Tongue (tissue), 2 donors: ENCODE measurements around the gene RTEL1. TPM values are rescaled to one million over a fixed set of nuclear protein-coding genes. Genes with fewer than 3 reads are reported as not detected.

Experiments
- DNase-seq: peaks from one replicate; pipeline ENCODE4 v3.0.0-alpha.2; 2015
- total RNA-seq: library from RNA; depleted of rRNA; stranded (reverse); fragments of >200 nt; gene quantifications from one replicate; pipeline ENCODE4 v1.2.3, GENCODE V29; 2014

The RTEL1 gene
- total RNA-seq, 1 donor from 2014 or later: 9.2 TPM

DNA sequence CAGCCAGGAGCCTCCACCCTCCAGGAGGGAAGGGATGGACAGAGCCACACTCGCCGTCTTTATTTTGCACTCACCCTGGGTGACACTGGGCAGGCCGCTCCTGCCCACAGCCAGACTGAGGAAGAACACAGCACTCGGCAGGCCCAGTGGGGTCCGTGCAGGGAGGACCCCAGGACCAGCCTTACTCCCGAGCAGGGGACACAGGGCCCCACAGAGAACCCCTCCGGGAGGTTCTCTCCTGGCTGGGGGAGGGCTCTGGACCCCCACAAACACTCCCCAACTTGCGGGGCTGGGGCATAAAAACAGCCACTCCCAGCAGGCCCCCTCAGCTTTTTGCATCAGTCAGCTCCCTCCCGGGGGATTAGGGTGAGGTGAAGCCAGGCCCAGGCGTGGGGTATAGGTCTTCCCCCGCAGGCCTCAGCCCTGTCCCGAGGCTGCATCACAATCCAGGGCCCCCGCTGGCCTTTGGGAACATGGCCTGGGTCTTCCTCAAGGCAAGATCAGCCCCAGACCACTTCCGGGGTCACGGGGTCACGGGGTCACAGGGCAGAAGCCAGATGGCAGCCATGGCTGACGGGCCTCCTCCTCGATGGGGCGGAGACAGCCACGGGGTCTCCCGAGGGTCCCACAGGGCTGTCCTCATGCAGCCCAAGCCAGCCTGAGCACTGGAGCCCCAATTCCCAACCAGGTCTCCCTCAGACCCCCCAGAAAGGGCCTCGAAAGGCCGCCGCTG, 41.5 kb downstream of the RTEL1 start:
- no peak for DNase-seq

DNA sequence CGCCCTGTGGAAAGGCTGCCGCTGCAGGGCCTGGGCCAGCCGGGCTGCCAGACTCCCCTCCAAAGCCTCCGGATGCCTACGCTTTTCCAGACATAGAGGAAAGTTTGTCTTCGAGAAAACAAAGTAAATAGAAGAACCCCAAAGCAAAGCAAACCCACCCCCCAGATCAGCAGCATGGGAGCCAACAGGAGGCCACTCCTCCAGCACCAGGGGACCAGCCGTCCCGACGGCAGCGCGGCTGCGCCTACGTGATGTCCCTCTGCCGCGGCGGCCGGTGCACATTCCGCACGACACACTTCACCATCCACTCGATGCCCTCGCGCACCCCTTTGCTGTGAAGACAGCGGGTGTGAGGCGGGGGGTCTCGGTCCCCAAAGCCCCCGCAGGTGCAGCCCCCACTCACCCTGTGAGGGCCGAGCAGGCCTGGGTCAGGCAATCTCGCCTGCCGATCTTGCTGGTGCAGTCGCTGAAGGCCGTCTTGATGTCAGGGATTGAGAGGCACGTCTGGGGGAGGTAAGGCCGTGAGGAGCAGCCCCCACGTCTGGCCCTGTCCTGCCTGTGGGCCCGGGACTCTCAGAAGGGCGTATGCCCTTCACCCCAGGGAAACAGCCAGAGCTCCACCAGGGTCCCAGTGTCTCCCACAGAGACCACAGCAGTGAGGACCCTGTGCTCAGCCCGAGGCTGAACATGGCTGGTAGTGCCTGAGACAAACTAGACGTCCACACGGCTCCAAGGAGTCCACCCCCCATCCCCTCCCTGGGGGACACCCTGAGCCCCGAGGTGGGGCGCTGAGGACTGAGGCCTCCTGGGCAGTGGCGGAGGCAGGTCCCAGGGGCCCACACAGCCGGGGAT, 42.3 kb downstream of the RTEL1 start:
- no peak for DNase-seq

DNA sequence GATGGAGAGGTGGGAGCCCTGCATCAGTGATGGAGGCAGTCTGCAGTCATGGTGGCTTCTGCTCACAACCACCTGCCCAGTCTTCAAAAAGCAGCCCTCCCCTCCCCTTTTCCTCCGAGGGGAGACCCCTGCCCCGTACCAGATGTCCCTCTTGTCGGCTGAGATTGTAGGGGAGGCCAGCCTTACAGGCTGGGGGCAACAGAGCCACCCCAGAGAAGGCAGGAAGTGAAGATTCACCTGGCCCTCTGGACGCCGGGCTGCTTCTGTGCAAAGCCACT, 42.9 kb downstream of the RTEL1 start:
- DNase-seq: no peak

DNA sequence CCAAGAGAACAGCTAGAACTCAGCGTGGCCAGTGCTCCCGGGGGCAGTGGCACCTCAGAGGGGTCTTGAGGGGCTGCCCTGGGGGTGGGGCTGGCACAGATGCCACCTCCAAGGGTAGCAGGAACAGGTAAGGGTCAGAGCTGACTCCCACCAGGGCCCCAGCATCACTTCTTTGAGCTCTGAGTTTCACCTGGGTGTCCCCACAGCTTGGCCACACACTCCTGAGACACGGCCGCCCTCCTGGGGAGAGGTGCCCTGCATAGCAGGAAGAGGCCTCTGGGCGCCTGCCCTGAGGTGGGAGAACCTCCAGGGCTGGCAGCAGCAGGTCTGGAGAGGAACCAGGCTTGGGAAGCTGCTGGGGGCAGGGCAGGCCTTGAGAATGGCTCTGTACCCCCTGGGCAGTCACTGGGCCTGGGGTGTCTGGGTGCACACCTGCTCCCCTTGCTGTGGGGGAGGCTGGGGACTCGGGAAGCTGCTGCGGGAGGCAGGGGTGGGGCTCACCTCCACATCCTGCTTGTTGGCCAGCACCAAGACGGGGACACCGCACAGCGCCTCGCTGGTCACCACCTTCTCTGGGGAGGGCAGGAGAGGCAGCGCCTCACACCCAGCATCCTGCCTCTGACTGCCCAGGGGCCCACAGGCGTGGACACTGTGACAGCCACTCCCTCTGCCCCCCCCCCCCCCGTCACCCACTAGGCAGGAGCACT, 43.4 kb downstream of the RTEL1 start:
- DNase-seq: no peak

DNA sequence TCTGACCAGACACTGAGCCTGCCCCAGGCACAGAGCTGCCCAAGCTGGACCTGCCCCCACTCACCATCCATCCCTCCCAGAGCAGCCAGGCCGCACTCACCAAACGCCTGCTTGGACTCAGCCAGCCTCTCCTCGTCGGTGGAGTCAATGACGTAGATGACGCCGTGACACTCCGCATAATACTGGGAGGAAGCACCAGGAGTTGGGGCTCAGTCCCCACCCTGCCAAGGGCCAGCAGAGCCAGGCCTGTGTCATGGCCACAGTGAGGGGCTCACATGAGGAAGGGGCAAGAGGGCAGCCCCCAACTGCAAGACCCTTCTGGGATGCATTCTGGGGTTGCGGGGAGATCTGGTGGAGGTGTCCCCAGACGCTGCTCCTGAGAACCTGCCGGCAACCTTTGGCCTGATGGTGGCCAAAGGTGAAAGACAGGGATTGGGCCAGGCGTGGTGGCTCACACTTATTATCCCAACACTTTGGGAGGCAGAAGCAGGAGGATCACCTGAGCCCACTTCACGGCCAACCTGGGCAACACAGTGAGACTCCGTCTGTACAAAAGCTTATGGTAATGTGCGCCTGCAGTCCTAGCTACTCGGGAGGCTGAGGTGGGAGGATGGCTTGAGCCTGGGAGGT, 44.0 kb downstream of the RTEL1 start:
- no peak for DNase-seq

DNA sequence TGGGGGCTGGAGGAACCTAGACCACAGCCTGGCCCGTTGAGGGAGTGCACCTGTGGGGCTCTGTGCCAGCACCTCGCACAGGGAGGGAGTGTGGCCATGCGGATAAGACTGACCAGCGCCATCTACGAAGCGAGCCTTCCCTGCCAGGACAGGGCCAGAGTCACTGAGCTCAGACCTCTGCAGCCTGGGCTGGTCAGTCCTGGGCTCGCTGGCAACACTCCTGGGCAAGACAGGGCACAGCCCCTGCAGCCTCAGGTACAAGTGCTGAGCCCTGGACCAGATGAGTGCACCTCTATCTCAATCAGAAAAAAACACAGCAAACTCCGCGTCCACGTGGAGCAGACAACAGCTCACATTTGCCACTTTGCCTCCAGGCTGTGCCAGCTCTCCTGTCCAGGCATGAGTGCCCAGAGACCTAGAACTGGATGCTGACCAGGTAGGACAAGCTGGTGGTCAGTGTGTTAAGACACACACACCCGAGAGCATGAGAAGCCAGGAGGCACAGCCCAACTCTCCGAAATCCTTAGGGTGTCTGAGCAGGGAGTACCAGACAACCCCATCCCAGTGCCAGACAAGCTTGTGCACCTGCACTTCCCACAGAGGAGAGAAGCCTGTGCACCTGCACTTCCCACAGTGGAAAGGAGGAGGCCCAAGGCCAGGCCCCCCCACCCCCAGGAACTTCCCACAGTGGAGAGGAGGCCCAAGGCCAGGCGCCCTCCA, 44.8 kb downstream of the RTEL1 start:
- DNase-seq: no peak

DNA sequence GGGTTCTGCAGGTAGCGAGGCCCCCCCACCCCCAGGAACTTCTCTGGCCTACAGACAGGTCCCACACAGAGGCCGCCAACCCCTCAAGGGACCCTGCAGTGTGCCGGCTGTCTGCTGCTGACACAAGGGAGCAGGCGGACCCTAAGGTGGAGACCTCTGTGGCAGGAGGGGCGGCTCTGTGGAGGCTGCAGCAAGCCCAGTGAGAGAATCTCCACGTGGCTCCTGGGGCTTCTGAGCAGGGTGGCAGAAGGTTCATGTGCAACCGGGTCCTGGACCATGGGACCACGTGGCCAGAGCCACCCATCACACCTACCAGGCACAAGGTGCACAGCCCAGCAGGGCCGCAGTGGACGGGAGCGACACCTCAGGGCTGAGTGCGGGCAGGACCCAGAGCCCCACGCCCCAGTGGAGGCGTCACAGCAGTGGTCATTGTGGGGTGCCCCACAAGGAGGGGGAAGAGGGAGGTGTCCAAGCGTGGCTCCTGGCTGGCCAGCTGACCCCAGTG, 45.4 kb downstream of the RTEL1 start:
- DNase-seq: no peak

DNA sequence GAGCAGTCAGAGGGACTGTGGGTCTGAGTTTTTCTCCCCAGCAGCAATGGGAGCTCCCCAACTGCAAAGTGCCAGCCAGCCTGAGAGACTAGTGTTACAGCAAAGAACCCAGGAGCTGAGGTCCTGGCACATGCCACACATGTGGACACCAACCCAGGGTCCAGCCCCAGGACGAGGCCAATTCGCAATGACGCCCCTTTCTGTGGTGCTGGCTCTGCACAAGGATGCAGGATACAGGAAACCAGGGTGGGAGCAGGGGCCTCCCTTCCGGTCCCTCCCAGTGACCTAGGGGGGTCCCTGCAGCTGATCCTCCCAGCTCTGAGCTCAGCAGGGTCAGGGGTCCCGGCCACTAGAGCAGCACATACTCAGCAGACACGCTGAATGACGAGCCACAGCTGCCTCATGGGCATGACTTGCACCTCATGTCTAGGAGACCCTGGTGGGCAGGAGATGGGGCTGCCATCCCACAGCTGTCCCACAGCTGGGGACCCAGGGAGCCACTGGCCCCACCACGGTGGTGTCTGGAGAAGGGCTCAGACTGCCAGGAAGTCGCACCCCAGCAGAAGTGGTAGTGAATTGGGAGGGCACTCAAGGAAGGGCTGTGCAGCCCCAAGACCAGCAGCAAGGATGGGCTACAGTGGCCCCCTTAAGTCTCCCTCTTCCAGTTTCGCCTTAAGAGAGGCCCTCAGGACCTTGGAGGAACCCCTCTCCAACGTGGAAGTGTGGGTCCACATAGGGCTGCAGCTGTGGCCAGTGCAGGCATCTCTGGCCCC, 46.0 kb downstream of the RTEL1 start:
- DNase-seq: no peak

DNA sequence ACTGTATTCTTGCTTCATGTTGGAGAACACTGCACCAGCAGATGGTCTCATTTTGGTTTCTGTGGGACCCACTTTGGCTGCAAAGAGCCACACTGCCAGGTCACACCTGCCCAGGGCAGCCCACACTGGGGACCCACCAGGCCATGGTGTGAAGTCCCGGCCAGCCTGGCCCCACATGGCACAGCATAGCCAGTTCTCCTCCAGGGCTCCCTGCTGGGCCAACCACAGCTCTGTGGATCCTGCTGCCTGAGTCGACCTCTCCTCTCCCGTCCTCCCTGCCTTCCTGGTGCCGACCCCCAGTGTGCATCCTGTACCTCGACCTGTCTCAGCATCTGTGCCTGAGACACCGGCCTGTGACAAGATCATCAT, 46.6 kb downstream of the RTEL1 start:
- DNase-seq: no peak

DNA sequence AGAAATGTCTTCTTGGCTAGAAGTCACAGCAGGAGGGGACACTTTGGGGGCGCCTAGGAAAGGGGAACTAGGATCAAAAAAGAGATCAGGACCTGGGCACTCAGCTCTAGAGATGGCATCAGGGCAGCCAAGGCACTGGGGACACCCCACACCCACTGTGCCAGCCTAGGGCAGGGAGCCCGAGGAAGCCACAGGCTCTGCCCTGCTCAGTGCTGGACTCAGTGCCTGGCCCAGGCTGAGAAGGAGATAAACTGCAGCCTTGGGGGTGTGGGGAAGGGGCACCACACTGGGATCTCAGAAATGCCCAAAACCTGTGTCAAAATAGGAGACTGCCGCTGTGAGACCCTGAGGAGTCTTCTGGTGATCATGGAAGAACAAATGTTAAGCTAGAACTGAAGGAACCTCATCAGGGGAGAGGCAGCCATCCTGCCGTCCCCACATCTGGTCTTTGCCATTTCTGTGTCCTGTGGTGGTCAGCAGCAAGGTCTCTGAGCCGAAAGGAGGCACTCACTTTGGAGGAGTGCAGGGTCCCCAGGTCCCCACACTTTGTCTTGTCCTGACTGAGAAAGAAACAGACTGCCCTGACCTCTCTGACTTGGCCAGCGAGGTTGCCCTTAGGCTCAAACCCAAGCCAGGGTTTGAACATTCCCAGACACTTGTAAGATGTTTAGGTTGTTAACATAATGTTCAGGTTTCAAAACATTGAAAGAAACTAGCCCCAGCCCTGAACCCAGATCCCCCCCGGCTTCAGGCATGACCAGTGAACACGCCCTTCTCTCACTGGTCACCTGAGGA, 47.3 kb downstream of the RTEL1 start:
- DNase-seq: no peak

DNA sequence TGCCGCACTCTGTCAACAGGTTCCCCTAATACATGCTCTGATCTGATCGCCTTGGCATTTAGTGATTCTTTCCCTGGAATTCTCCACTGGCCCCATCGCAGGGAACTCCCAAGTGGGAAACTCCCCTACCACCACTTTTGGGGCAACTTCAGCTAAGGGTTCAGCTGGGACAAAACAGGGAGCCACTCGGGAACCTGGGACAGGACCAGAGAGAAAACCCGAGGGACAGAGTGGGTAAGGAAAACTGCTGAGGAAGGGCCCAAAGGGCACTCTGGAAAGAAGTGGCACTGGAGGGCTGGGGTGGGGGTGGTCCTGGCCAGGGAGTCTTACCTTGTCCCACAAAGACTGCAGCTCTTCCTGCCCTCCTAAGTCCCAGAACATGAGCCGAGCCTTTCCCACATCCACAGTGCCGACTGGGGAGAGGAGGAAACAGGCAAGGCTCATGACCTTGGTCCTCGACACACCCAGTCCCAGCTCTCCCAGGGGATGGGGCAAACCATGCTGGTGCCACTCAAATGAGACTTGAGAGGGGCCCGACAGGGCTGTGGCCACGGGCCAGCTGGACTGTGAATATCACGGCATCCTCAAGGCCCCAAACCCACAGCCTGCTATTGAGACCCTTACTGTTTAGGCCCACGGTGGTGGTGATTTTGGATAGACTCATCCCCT, 48.0 kb downstream of the RTEL1 start:
- no peak for DNase-seq

DNA sequence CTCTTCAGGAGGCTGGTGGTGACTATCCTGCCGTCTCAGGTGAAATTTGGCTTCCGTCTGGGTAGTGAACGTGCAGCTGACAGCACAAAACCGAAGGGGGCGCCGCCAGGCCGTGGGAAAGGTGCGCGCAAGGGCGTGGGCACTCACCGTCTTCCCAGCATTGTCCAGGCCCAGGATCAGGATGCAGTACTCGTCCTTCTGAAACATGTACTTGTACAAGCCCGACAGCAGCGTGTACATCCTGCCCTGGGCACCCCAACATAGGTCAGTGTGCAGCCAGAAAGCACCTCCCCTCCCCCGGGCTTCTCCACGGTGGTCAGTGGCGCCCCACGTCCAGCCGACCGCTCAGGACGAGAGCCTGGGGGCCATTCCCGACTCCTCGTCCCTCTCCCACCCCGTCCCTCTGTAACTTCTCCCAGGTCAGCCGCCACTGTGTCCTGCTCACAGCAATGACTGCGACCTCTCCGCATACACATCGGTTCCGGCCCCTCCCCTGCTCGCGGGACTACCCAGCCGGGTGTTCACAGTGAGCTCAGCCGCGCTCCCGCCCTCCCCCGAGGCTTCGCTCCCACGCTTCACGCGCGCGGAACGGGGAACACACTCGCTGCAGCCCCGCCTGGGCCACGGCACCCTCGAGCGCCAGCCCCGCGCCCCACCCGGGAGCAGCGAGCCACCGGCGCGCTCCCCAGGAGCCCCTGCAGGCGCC, 48.9 kb downstream of the RTEL1 start:
- peak; percentile 43 for DNase-seq

DNA sequence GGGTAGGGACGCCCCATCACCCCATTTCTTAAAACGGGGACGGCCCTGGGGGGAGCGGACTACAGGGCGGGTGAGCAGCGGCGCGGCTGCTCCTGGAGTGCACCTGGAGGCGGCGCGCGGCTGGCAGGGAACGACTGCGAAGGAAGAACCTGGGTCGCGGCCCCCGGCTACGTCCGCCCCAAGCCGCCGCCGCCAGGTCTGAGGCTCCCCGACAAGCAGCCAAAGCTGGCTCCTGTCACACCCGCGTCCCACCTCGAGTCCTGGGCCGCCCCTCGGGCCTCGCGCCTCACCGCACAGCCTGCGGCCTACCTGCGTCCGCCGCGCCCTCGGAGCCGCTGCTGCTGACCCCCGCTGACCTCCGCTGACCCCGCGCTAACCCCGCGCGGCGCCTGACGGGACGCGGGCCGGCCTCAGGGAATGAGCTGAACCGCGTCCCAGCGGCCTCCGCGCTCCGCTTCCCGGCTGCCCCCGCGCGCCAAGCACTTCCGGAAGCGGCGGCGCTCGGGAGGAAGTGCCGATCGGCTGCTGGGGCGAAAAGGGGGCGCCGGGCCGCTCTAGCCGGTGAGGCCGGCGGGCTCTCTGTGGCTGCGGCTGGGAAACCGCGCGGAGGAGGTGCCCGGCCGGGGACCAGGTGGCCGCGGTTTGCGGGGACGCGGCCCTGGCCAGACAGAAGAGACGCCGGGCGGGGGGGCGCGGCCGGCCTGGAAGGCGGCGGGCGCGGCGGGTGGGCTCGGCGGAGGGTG, 49.6 kb downstream of the RTEL1 start, which contains the start of the genes ARFRP1 and ZGPAT:
TSS of gene ARFRP1 (minus strand) at position 419 of the 743 bp plus-strand sequence. CDS start 885 bp downstream, outside the sequence.
TSS of gene ZGPAT (plus strand) at position 482 of the 743 bp plus-strand sequence. CDS start 542 bp downstream, outside the sequence.
- peak; percentile 92 for DNase-seq

DNA sequence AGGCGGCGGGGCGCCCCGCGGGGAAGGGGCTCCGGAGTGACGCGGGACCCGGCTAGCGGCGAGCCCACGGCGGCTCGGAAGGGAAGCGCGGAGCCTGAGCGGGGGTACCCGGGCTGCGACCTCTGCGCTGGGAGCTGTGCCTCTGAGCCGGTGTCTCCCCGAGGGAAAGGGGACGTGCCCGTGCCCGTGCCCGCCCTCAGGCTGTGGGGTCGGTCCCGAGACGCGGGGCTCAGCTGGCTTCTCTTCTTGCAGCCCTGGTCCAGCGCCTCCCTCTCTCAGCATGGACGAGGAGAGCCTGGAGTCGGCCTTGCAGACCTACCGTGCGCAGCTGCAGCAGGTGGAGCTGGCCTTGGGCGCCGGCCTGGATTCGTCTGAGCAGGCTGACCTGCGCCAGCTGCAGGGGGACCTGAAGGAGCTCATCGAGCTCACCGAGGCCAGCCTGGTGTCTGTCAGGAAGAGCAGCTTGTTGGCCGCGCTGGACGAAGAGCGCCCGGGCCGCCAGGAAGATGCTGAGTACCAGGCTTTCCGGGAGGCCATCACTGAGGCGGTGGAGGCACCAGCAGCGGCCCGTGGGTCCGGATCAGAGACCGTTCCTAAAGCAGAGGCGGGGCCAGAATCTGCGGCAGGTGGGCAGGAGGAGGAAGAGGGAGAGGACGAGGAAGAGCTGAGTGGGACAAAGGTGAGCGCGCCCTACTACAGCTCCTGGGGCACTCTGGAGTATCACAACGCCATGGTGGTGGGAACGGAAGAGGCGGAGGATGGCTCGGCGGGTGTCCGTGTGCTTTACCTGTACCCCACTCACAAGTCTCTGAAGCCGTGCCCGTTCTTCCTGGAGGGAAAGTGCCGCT, 50.4 kb downstream of the RTEL1 start:
- no peak for DNase-seq

DNA sequence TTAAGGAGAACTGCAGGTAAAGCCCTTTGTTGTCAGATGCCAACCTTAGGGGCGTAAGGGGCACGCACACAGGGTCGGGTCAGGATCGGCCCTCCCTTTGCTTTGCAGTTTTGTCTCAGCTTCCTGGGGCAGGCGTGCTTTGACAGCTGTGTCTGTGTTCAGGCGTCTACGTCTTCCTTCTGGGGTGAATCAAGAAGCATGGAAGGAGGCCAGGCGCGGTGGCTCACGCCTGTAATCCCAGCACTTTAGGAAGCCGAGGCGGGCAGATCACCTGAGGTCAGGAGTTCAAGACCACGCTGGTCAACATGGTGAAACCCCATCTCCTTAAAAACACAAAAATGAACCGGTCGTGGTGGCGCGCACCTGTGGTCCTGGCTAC, 51.0 kb downstream of the RTEL1 start:
- DNase-seq: no peak

DNA sequence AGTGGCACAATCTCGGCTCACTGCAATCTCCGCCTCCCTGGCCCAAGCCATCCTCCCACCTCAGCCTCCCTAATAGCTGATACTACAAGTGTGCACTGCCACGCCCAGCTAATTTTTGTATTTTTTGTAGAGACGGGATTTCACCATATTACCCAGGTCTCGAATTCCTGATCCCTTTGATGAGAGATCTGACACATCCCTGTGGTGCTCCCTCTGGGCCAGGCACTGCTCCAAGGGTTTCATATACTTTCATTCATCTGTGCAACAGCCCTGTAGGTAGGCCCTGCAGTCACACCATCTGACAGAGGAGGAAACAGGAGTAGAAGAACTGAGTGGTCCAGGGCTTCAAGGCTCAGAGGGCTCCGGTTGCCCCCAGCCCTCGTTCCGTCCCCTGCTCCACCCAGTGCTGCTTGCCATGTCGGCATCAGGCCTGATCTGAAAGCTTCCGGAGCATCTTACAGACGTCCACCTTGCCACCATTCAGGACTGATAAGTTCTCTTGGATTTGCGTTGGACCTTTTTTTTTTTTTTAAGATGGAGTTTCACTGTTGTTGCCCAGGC, 53.1 kb downstream of the RTEL1 start:
- DNase-seq: no peak

DNA sequence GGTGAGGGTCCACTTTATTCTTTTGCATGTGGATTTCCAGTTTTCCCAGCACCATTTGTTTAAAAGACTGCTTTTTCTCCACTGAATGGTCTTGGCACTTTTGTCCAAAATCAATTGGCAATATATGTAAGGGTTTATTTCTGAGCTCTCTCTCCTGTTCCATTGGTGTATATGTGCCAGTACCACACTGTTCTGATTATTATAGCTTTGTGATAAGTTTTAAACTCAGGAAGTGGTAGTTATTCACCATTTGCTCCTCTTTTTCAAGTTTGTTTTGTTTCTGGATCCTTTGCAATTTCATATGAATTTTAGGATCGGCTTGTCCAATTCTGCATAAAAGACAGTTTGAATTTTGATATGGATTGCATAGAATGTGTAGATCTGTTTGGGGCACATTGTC, 54.1 kb downstream of the RTEL1 start:
- no peak for DNase-seq
